Upper lobe of left lung (tissue), 6 donors: ENCODE measurements around the gene CD58. TPM values are rescaled to one million over a fixed set of nuclear protein-coding genes. Genes with fewer than 3 reads are reported as not detected.

ENCODE experiments used
- ATAC-seq, 2 donors: fragments of 200-7000 bp; cut with Tn5 transposase; one replicate each; pipeline ENCODE4 v1.9.1; 2022; ENCODE audit warnings: mild to moderate bottlenecking in 2 of 2, moderate library complexity in 2 of 2; ENCODE audit not compliant: low FRiP score in 2 of 2
- DNase-seq, 2 donors: peaks; one replicate each; pipeline ENCODE4 v3.0.0-alpha.2; 2019 to 2020
- H3K27ac ChIP-seq, 4 donors: fragments of 200-600 bp; sonication (generic); one replicate each; pipeline ENCODE4 v1.5.1; 2016 to 2019
- H3K27me3 ChIP-seq, 4 donors: fragments of 200-600 bp; sonication (generic); one replicate each; pipeline ENCODE4 v1.5.1; 2017 to 2019
- H3K36me3 ChIP-seq, 4 donors: fragments of 200-600 bp; sonication (generic); one replicate each; pipeline ENCODE4 v1.5.1; 2016 to 2019
- H3K4me1 ChIP-seq, 4 donors: fragments of 200-600 bp; sonication (generic); one replicate each; pipeline ENCODE4 v1.5.1; 2018 to 2019
- H3K4me3 ChIP-seq, 4 donors: fragments of 200-600 bp; sonication (generic); one replicate each; pipeline ENCODE4 v1.5.1; 2017 to 2019; ENCODE audit warnings: mild to moderate bottlenecking in 2 of 4, moderate library complexity in 1 of 4
- H3K9me3 ChIP-seq, 4 donors: fragments of 200-600 bp; sonication (generic); one replicate each; pipeline ENCODE4 v1.5.1; 2018 to 2019
- EP300 ChIP-seq, 4 donors: sonication (generic); formaldehyde crosslinking; IDR thresholded peaks; one replicate each; pipeline ENCODE4 v1.5.1; 2017; ENCODE audit warnings: antibody characterized with exemption in 4 of 4, control low read depth in 2 of 4
- POLR2A ChIP-seq, 4 donors: fragments of 450-650 bp; IDR thresholded peaks; one replicate each; pipeline ENCODE4 v1.5.1; 2016 to 2017; ENCODE audit warnings: antibody characterized with exemption in 4 of 4, mild to moderate bottlenecking in 2 of 4
- POLR2AphosphoS5 ChIP-seq, 2 donors: sonication (generic); formaldehyde crosslinking; IDR thresholded peaks; one replicate each; pipeline ENCODE4 v1.5.1; 2017; ENCODE audit warnings: antibody characterized with exemption in 2 of 2
- WGBS, 2 donors: methylation state at CpG; one replicate each; pipeline ENCODE4 v1.1.5; 2017 to 2018; 5-methylcytosine and 5-hydroxymethylcytosine counted together
- total RNA-seq, 6 donors: library from RNA; depleted of rRNA in 4 of 6; stranded (reverse); fragments of >200 nt in 4 of 6; gene quantifications; one replicate each; pipeline versions ENCODE4 v1.1.0 to v1.2.1, GENCODE V29; 2016 to 2021
- TF ChIP-seq, protein P1 (sequence below), 6 experiments: fragments of 450-650 bp in 4 of 6; fragments of 200-600 bp in 2 of 6; sonication (generic) in 2 of 6; IDR thresholded peaks; one replicate each; pipeline ENCODE4 v1.5.1; 2016 to 2019; ENCODE audit warnings: antibody characterized with exemption in 6 of 6
- donor health status: DM: no; HTN: no; CAD: no; lungs with moderate emphysema.
- donor health status: DM: no; HTN: yes; CAD: no; lungs with severe emphysema.

Gene CD58
- total RNA-seq, 6 donors from 2014 or later: 17.8 to 52.0 (median 32.4) TPM

DNA sequence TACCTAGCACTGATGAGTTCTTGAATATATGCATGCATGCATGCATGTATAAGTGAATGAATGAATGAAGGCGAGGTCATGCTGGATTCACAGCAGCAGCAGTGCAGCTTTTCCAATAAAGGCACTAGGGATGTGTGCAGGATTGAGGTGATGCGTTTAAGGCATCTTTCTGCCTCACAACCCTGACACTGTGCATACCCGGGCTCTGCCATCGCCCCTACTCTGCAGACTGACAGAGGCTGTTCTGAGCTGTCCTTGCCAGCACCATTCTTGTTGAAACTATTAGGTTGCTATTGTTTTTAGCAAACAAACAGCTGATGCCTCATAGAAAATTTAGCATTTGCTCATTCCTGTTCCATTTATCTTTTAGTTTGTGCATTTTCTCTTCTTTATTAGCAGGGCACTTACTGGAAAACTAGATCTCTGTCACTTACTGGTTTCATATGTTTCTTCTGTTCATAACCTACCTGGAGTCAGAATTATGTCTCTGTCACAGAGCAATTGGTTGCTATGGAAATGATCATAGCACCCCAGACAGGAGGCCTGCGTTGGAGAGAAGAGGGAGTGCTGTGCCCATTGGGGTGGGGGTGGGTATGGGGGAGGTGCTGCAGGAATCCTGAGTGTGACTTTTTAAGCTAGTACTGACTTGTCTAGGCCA lies 79.0 kb downstream of the CD58 start:
- Histone ChIP-seq H3K9me3 (no peaks in the 10 kb centered on the region), H3K27ac (no peak overlapping the region), H3K4me3 (no peak overlapping the region), H3K4me1 (peaks cover 15 to 30% (median 25%) of the 10 kb centered on the region in 4 donors), H3K27me3 (no peaks in the 10 kb centered on the region), H3K36me3 (no peaks in the 10 kb centered on the region)
- DNase-seq (no peak), ATAC-seq (no peak)
- WGBS, 2 donors: 78 to 86% methylated on average over 5 of the region's 5 CpGs
- TF ChIP-seq EP300 (IDR thresholded peaks at IDR 0.05) (no peak), POLR2AphosphoS5 (IDR thresholded peaks at IDR 0.05) (no peak), POLR2A (IDR thresholded peaks at IDR 0.05) (no peak)
- TF ChIP-seq, protein P1, sequence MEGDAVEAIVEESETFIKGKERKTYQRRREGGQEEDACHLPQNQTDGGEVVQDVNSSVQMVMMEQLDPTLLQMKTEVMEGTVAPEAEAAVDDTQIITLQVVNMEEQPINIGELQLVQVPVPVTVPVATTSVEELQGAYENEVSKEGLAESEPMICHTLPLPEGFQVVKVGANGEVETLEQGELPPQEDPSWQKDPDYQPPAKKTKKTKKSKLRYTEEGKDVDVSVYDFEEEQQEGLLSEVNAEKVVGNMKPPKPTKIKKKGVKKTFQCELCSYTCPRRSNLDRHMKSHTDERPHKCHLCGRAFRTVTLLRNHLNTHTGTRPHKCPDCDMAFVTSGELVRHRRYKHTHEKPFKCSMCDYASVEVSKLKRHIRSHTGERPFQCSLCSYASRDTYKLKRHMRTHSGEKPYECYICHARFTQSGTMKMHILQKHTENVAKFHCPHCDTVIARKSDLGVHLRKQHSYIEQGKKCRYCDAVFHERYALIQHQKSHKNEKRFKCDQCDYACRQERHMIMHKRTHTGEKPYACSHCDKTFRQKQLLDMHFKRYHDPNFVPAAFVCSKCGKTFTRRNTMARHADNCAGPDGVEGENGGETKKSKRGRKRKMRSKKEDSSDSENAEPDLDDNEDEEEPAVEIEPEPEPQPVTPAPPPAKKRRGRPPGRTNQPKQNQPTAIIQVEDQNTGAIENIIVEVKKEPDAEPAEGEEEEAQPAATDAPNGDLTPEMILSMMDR (IDR thresholded peaks at IDR 0.05): no peak

DNA sequence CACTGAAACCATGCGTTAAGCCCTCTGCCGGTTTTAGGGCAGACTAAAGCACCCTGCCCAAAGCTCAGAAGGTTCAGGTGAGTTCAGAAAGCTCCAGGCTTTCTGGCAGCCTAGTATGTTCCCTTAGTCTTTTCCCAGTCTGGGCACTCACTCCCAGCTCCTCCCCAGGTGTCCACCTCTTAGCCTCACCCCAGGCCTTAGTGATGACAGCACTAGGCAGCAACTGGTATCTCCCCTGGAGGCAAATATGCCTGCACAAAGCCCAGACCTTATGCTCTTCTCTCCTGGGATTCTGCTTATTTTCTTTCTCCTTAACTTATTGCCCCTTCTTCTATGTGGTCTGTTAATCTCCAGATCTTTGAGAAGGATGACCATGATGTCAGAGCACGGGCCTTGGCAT lies 80.2 kb downstream of the CD58 start:
- no peak overlapping the region for H3K27ac ChIP-seq
- WGBS, 2 donors: 89 to 95% methylated on average over 3 of the region's 3 CpGs
- no peaks in the 10 kb centered on the region for H3K27me3 ChIP-seq

DNA sequence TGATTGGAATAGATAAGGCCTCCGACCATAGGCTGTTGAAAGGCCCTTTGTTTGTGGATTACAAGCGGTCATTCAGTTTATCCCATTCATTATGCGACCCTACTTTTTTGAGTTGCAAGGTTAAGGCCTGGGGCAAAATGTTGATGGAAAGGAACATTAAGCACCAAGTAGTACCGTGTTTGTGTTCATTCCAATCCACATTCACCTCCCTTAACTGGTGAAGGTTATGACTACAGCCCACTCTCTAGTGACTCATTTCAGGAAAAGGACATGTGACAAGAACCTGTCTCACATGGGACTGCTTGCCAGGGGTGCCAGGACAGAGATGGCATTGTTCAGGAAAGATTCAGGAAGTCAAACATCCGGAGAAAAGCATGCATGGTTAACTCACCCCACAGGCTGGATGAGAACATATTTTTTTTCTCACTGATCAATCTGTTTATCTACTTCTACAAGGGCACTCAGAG lies 81.6 kb downstream of the CD58 start:
- H3K9me3 ChIP-seq: no peaks in the 10 kb centered on the region
- no peak for DNase-seq
- no peak overlapping the region for H3K4me3 ChIP-seq
- 67 to 73% methylated on average over 5 of the region's 5 CpGs for WGBS, 2 donors
- peak in 1 of 2 donors; percentile 12 for TF ChIP-seq POLR2AphosphoS5 (IDR thresholded peaks at IDR 0.05)
- no peak for TF ChIP-seq EP300 (IDR thresholded peaks at IDR 0.05)
- no peak for TF ChIP-seq POLR2A (IDR thresholded peaks at IDR 0.05)
- TF ChIP-seq, protein P1 (IDR thresholded peaks at IDR 0.05): no peak
- H3K4me1 ChIP-seq: peaks cover 10 to 22% (median 17%) of the 10 kb centered on the region in 4 donors
- H3K36me3 ChIP-seq: no peaks in the 10 kb centered on the region
- H3K27me3 ChIP-seq: no peaks in the 10 kb centered on the region
- ATAC-seq: no peak
- peak overlapping the region in 2 of 4 donors; percentile 28 to 39 for H3K27ac ChIP-seq

More for the DNA sequence above, 80.2 kb downstream of the CD58 start:
- TF ChIP-seq POLR2AphosphoS5 (IDR thresholded peaks at IDR 0.05) (no peak), EP300 (IDR thresholded peaks at IDR 0.05) (no peak)
- TF ChIP-seq, protein P1 (IDR thresholded peaks at IDR 0.05): no peak
- DNase-seq (no peak), ATAC-seq (no peak)
- peaks cover 5 to 18% (median 13%) of the 10 kb centered on the region in 4 donors for H3K4me1 ChIP-seq
- no peak overlapping the region for H3K4me3 ChIP-seq
- no peaks in the 10 kb centered on the region for H3K36me3 ChIP-seq
- H3K9me3 ChIP-seq: no peaks in the 10 kb centered on the region

DNA sequence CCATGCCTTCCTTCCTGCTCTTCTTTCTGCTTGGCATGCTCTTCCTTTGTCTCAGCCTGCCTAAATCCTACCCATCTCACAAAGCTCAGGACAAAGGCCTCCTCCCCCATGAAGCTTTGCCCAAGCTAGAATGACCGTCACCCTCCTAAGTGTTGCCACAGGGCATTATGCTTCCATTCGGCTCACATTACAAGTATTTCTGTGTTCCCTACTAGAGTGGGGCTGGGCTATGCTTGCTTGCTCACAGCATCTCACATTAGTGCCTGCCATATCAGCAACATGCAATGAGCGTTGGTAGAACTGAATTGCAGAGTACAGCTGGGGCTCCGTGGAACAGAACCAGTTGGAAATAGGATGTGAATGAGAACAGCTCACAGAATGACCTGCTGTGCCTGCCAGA lies 82.8 kb downstream of the CD58 start:
- no peak for DNase-seq
- WGBS, 2 donors: 78 to 95% methylated on average over 4 of the region's 4 CpGs
- Histone ChIP-seq H3K4me1 (peaks cover 17 to 27% (median 20%) of the 10 kb centered on the region in 4 donors), H3K27me3 (no peaks in the 10 kb centered on the region), H3K4me3 (no peak overlapping the region), H3K27ac (no peak overlapping the region), H3K9me3 (no peaks in the 10 kb centered on the region), H3K36me3 (no peaks in the 10 kb centered on the region)
- TF ChIP-seq EP300 (IDR thresholded peaks at IDR 0.05) (no peak), POLR2AphosphoS5 (IDR thresholded peaks at IDR 0.05) (no peak), POLR2A (IDR thresholded peaks at IDR 0.05) (no peak)
- TF ChIP-seq, protein P1 (IDR thresholded peaks at IDR 0.05): no peak
- ATAC-seq: no peak

DNA sequence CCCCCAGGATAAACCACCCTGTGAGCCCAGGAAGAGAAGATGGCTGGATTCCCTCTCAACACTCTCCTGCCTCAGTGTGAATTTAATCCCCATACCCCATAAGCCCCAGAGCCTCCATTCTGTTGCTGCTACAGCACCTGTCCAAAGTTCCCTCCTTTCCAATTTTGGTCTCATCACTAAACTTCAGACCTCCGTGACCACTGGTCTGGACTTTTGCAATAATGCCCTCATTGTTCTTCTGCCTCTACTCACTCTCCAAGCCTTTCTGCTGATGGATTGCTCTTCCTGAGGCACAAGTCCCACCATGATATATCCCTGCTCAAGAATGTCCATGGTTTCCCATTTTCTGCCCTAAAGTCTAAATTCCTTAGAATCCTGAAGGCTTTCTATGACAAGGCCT lies 83.2 kb downstream of the CD58 start:
- no peaks in the 10 kb centered on the region for H3K27me3 ChIP-seq
- DNase-seq: no peak
- no peak for ATAC-seq
- peaks cover 17 to 27% (median 20%) of the 10 kb centered on the region in 4 donors for H3K4me1 ChIP-seq
- H3K4me3 ChIP-seq: no peak overlapping the region
- H3K27ac ChIP-seq: no peak overlapping the region
- WGBS, 2 donors: 95 to 97% methylated on average over 1 of the region's 1 CpG
- H3K9me3 ChIP-seq: no peaks in the 10 kb centered on the region
- no peaks in the 10 kb centered on the region for H3K36me3 ChIP-seq
- TF ChIP-seq, protein P1 (IDR thresholded peaks at IDR 0.05): no peak
- TF ChIP-seq POLR2AphosphoS5 (IDR thresholded peaks at IDR 0.05) (no peak), EP300 (IDR thresholded peaks at IDR 0.05) (no peak), POLR2A (IDR thresholded peaks at IDR 0.05) (no peak)
